ENCODE measurements around the gene RAB3B. TPM values are rescaled to one million over a fixed set of nuclear protein-coding genes. Genes with fewer than 3 reads are reported as not detected.

Gene RAB3B
- total RNA-seq, 6 donors from 2014 or later: under 0.01 to 1.2 (median 0.12) TPM; not detected in 2

- no peak for DNase-seq
- no peaks in the 10 kb centered on the region for H3K9me3 ChIP-seq
- no peak overlapping the region for H3K27ac ChIP-seq
- TF ChIP-seq EP300 (IDR thresholded peaks at IDR 0.05) (no peak), POLR2AphosphoS5 (IDR thresholded peaks at IDR 0.05) (no peak), POLR2A (IDR thresholded peaks at IDR 0.05) (no peak), CTCF (IDR thresholded peaks at IDR 0.05) (no peak)
- H3K27me3 ChIP-seq: peaks cover 0 to 8% (median 0%) of the 10 kb centered on the region in 4 donors
- H3K36me3 ChIP-seq: no peaks in the 10 kb centered on the region
- H3K4me1 ChIP-seq: no peaks in the 10 kb centered on the region
- ATAC-seq (ENCODE audit: low FRiP score in 2 of 2): no peak
- no peak overlapping the region for H3K4me3 ChIP-seq
- WGBS, 2 donors: 30 to 49% methylated on average over 4 of the region's 4 CpGs
These were observed 26.8 kb downstream of the RAB3B start for GRCh38 chr1:51963592-51964308.

GRCh38 chr1:51962486-51963356 is 27.8 kb downstream of the RAB3B start:
- TF ChIP-seq EP300 (IDR thresholded peaks at IDR 0.05) (no peak), POLR2A (IDR thresholded peaks at IDR 0.05) (no peak), CTCF (IDR thresholded peaks at IDR 0.05) (no peak), POLR2AphosphoS5 (IDR thresholded peaks at IDR 0.05) (no peak)
- H3K4me1 ChIP-seq: no peaks in the 10 kb centered on the region
- ATAC-seq (ENCODE audit: low FRiP score in 2 of 2): no peak

GRCh38 chr1:51961954-51962353 is 28.5 kb downstream of the RAB3B start:
- Histone ChIP-seq H3K4me3 (no peak overlapping the region), H3K27ac (no peak overlapping the region), H3K27me3 (peaks cover 0 to 8% (median 0%) of the 10 kb centered on the region in 4 donors), H3K36me3 (no peaks in the 10 kb centered on the region), H3K4me1 (no peaks in the 10 kb centered on the region), H3K9me3 (no peaks in the 10 kb centered on the region)
- no peak for DNase-seq
- TF ChIP-seq POLR2A (IDR thresholded peaks at IDR 0.05): no peak
- no peak for TF ChIP-seq EP300 (IDR thresholded peaks at IDR 0.05)
- no peak for TF ChIP-seq CTCF (IDR thresholded peaks at IDR 0.05)
- no peak for TF ChIP-seq POLR2AphosphoS5 (IDR thresholded peaks at IDR 0.05)
- WGBS, 2 donors: 80 to 93% methylated on average over 2 of the region's 2 CpGs
- no peak for ATAC-seq (ENCODE audit: low FRiP score in 2 of 2)

More at GRCh38 chr1:51962486-51963356, 27.8 kb downstream of the RAB3B start:
- H3K9me3 ChIP-seq: no peaks in the 10 kb centered on the region
- WGBS, 2 donors: 78 to 85% methylated on average over 4 of the region's 4 CpGs
- DNase-seq: no peak
- H3K27ac ChIP-seq: no peak overlapping the region
- no peak overlapping the region for H3K4me3 ChIP-seq
- peaks cover 0 to 8% (median 0%) of the 10 kb centered on the region in 4 donors for H3K27me3 ChIP-seq
- H3K36me3 ChIP-seq: no peaks in the 10 kb centered on the region

GRCh38 chr1:51961231-51961630 is 29.3 kb downstream of the RAB3B start:
- no peak for TF ChIP-seq POLR2A (IDR thresholded peaks at IDR 0.05)
- no peak for TF ChIP-seq CTCF (IDR thresholded peaks at IDR 0.05)
- TF ChIP-seq EP300 (IDR thresholded peaks at IDR 0.05): no peak
- TF ChIP-seq POLR2AphosphoS5 (IDR thresholded peaks at IDR 0.05): no peak
- Histone ChIP-seq H3K4me1 (no peaks in the 10 kb centered on the region), H3K36me3 (no peaks in the 10 kb centered on the region), H3K9me3 (no peaks in the 10 kb centered on the region), H3K27me3 (peaks cover 0 to 8% (median 0%) of the 10 kb centered on the region in 4 donors), H3K27ac (no peak overlapping the region), H3K4me3 (no peak overlapping the region)
- ATAC-seq (ENCODE audit: low FRiP score in 2 of 2): no peak
- no peak for DNase-seq
- 34 to 64% methylated on average over 2 of the region's 2 CpGs for WGBS, 2 donors

Measured in upper lobe of left lung (tissue), 6 donors.